Stimulated activated memory B cell treated with anti-CD40 and anti-IgM and Interleukin-4, amounts not matched to agents 10 μg/mL and 1 μg/mL and 100 μg/mL, for 72 hours (primary cell): ENCODE results near the gene VPS35L.

ENCODE experiments used
- ATAC-seq: fragments of 150-1000 bp; cut with Tn5 transposase; 2 replicates; pipeline ENCODE4 v1.10.0; 2021
- H3K27ac Mint-ChIP-seq: one replicate; pipeline ENCODE4 v1.8.0; 2022; ENCODE audit warnings: mild to moderate bottlenecking, mixed read lengths
- H3K27me3 Mint-ChIP-seq: one replicate; pipeline ENCODE4 v1.8.0; 2022; ENCODE audit warnings: mixed read lengths
- H3K36me3 Mint-ChIP-seq: one replicate; pipeline ENCODE4 v1.8.0; 2022; ENCODE audit warnings: mixed read lengths
- H3K4me1 Mint-ChIP-seq: one replicate; pipeline ENCODE4 v1.8.0; 2022; ENCODE audit warnings: mixed read lengths
- H3K4me3 Mint-ChIP-seq: one replicate; pipeline ENCODE4 v1.8.0; 2022; ENCODE audit warnings: mild to moderate bottlenecking, moderate library complexity, mixed read lengths
- H3K9me3 Mint-ChIP-seq: one replicate; pipeline ENCODE4 v1.8.0; 2022; ENCODE audit warnings: mixed read lengths

The VPS35L gene

DNA sequence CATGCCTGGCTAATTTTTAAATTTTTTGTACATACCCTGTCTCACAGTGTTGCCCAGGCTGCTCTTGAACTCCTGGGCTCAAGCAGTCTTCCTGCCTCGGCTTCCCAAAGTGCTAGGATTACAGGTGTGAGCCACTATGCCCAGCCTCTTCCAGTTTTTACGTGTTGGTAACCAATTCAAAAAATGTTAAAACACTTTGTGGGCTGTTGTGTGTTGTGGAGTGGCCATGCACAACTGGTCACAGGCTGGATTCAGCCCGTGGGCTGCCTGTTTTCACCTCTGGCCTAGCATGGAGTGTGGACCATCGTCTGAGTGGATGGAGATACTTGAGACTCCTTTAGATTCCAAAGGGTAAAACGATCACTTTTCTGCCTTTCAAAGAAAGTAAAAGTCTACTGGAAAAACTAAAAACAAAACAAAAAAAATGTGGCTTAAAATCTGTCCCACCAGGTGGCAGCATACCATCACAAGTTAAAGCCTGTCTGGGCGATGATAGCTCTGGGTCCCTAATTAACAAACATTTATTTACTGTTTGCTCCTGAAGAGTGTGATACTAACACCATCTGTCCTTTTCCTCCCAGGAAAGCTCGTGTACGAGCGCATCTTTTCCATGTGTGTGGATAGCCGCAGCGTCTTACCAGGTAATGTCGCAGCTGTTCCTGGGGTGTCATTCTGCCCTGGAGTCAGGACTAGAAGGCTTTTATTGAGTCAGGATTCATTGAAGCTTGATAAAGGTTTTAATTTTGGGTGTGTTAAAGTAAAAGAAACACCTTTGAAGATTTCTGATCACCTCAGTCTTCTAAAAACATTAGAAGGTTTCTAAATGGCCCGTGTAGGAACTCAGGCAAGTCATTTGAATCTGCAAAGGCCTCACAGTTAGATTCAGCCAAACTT, 45.8 kb downstream of the VPS35L start:
- no peaks in the 10 kb centered on the region for H3K27me3 Mint-ChIP-seq
- no peak for ATAC-seq
- peaks cover 4% of the 10 kb centered on the region for H3K9me3 Mint-ChIP-seq
- no peak overlapping the region for H3K4me3 Mint-ChIP-seq
- no peaks in the 10 kb centered on the region for H3K4me1 Mint-ChIP-seq
- H3K36me3 Mint-ChIP-seq: peaks cover 70% of the 10 kb centered on the region
- H3K27ac Mint-ChIP-seq: no peak overlapping the region

- no peak overlapping the region for H3K27ac Mint-ChIP-seq
- H3K27me3 Mint-ChIP-seq: no peaks in the 10 kb centered on the region
- no peak overlapping the region for H3K4me3 Mint-ChIP-seq
- peaks cover 75% of the 10 kb centered on the region for H3K36me3 Mint-ChIP-seq
- peaks cover 4% of the 10 kb centered on the region for H3K9me3 Mint-ChIP-seq
- no peak for ATAC-seq
- no peaks in the 10 kb centered on the region for H3K4me1 Mint-ChIP-seq
Measured at GRCh38 chr16:19604911-19605310, 49.4 kb downstream of the VPS35L start.

DNA sequence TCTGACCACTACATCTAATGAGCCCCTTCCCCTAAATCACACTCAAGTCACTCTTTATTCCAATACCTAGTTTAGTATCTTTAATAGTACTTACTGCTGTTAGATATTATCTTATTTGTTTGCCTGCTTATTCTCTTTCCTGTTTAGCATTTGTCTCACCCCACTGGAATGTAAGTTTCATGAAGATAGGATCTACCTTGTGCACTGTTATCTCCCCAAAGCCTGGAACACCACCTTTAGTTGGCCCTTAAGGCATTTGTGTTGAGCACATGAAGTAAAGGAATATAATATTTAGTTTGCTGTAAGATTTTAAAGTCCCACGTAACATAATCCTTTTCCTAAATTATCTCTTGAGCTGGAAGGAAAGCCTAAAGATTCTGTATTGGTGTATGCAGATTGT, 50.2 kb downstream of the VPS35L start:
- Mint-ChIP-seq H3K4me3 (no peak overlapping the region), H3K4me1 (no peaks in the 10 kb centered on the region), H3K27ac (no peak overlapping the region), H3K9me3 (peaks cover 4% of the 10 kb centered on the region), H3K36me3 (peaks cover 83% of the 10 kb centered on the region), H3K27me3 (no peaks in the 10 kb centered on the region)
- ATAC-seq: no peak

- H3K27ac Mint-ChIP-seq: no peak overlapping the region
- H3K36me3 Mint-ChIP-seq: peaks cover 95% of the 10 kb centered on the region
- no peaks in the 10 kb centered on the region for H3K4me1 Mint-ChIP-seq
- no peak for ATAC-seq
- no peaks in the 10 kb centered on the region for H3K27me3 Mint-ChIP-seq
- H3K4me3 Mint-ChIP-seq: no peak overlapping the region
- H3K9me3 Mint-ChIP-seq: peaks cover 4% of the 10 kb centered on the region
Measured at GRCh38 chr16:19607616-19608280, 52.2 kb downstream of the VPS35L start.

DNA sequence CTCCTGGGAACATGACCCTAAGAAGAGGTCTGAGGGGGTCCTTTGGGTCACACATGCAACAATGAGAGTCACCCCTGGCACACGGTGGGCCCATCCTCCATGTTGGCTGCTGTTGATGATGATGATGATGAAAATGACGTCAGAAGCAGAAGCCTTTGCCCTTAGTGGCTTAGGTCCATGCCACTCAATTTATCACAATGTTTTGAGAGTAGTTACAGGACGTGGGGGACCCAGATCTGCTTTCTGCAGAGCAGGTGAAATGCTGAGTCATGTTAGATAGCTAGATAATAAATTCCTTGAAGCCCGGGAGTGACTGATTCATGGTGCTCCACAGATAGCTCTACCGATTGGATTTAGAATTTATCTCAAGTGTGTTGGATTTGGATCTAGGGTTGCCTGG, 53.9 kb downstream of the VPS35L start:
- Mint-ChIP-seq H3K27ac (no peak overlapping the region), H3K36me3 (peaks cover 87% of the 10 kb centered on the region), H3K9me3 (peaks cover 4% of the 10 kb centered on the region), H3K27me3 (no peaks in the 10 kb centered on the region), H3K4me1 (no peaks in the 10 kb centered on the region), H3K4me3 (no peak overlapping the region)
- no peak for ATAC-seq

DNA sequence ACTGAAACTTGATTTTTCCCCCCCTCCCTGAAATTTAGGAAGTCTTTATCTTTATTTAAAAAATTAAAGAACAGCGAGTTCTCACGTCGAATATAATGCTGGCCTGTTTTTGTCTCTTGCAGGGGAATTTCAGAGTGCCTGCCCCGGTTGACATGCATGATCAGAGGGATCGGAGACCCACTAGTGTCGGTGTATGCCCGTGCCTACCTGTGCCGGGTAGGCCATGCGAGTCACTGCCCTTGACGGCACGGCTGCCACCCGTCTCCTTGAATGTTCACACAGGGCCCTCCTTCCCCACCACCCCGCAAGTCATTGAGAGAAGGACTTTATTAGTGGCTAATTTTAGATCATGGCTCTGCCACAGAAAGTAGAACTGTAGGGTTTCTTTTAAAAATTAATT, 54.7 kb downstream of the VPS35L start:
- Mint-ChIP-seq H3K27me3 (no peaks in the 10 kb centered on the region), H3K4me3 (no peak overlapping the region), H3K36me3 (peaks cover 87% of the 10 kb centered on the region), H3K4me1 (no peaks in the 10 kb centered on the region), H3K9me3 (peaks cover 4% of the 10 kb centered on the region), H3K27ac (no peak overlapping the region)
- ATAC-seq: no peak

- H3K4me1 Mint-ChIP-seq: no peaks in the 10 kb centered on the region
- H3K36me3 Mint-ChIP-seq: peaks cover 76% of the 10 kb centered on the region
- H3K27ac Mint-ChIP-seq: no peak overlapping the region
- H3K27me3 Mint-ChIP-seq: no peaks in the 10 kb centered on the region
- no peak for ATAC-seq
- H3K4me3 Mint-ChIP-seq: no peak overlapping the region
- no peaks in the 10 kb centered on the region for H3K9me3 Mint-ChIP-seq
Measured at GRCh38 chr16:19613834-19614233, 58.3 kb downstream of the VPS35L start.

DNA sequence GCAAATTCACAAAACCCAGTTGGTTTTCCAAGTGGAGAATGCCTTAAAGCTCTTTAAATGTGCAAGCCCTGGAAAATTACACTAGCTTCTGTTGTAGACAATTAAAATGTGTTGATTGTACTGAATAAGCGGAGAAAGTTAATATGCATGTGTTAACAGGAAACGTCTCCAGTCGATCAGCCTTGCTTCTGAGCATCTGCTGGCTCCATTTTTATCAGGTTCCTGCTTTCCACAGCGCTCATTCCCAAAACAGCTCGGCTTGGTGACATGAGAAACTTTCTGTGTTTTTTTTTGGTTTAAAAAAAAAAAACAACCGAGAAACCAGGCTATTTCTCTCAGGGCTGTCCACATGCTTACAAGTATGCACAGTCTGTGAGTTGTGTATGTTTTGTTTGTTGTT, 60.7 kb downstream of the VPS35L start:
- Mint-ChIP-seq H3K9me3 (no peaks in the 10 kb centered on the region), H3K27ac (no peak overlapping the region), H3K4me1 (no peaks in the 10 kb centered on the region), H3K4me3 (no peak overlapping the region), H3K27me3 (no peaks in the 10 kb centered on the region), H3K36me3 (peaks cover 67% of the 10 kb centered on the region)
- no peak for ATAC-seq

- Mint-ChIP-seq H3K36me3 (peaks cover 52% of the 10 kb centered on the region), H3K27ac (no peak overlapping the region)
- ATAC-seq: no peak
Measured at GRCh38 chr16:19618876-19619275, 63.4 kb downstream of the VPS35L start.

DNA sequence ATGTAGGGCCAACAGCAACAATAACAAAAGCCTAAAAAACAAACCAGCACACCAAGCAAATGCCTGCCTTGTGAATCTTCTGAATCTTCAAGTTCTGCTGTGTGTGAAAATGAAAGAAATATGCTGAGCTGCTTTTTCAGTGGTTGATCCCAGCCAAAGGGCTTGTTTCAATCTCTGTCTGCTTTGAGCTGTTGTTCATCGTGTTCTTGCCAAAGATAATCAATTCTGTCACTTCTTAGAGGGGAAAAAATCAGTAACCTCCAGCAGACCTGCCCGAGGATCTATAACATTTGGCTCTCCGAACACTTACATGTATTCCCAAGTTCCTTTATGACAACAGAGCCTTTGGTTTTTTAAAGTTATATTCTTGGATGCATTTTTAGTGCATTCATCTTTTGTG, 65.9 kb downstream of the VPS35L start:
- Mint-ChIP-seq H3K4me3 (no peak overlapping the region), H3K27ac (no peak overlapping the region), H3K36me3 (peaks cover 39% of the 10 kb centered on the region), H3K9me3 (no peaks in the 10 kb centered on the region), H3K4me1 (no peaks in the 10 kb centered on the region), H3K27me3 (no peaks in the 10 kb centered on the region)
- ATAC-seq: no peak

More at GRCh38 chr16:19618876-19619275, 63.4 kb downstream of the VPS35L start:
- Mint-ChIP-seq H3K27me3 (no peaks in the 10 kb centered on the region), H3K9me3 (no peaks in the 10 kb centered on the region), H3K4me1 (no peaks in the 10 kb centered on the region), H3K4me3 (no peak overlapping the region)

GRCh38 chr16:19625039-19625438, 69.5 kb downstream of the VPS35L start:
- no peak for ATAC-seq
- peaks cover 33% of the 10 kb centered on the region for H3K36me3 Mint-ChIP-seq
- H3K27ac Mint-ChIP-seq: no peak overlapping the region
- no peak overlapping the region for H3K4me3 Mint-ChIP-seq
- H3K27me3 Mint-ChIP-seq: no peaks in the 10 kb centered on the region
- no peaks in the 10 kb centered on the region for H3K9me3 Mint-ChIP-seq
- H3K4me1 Mint-ChIP-seq: no peaks in the 10 kb centered on the region

DNA sequence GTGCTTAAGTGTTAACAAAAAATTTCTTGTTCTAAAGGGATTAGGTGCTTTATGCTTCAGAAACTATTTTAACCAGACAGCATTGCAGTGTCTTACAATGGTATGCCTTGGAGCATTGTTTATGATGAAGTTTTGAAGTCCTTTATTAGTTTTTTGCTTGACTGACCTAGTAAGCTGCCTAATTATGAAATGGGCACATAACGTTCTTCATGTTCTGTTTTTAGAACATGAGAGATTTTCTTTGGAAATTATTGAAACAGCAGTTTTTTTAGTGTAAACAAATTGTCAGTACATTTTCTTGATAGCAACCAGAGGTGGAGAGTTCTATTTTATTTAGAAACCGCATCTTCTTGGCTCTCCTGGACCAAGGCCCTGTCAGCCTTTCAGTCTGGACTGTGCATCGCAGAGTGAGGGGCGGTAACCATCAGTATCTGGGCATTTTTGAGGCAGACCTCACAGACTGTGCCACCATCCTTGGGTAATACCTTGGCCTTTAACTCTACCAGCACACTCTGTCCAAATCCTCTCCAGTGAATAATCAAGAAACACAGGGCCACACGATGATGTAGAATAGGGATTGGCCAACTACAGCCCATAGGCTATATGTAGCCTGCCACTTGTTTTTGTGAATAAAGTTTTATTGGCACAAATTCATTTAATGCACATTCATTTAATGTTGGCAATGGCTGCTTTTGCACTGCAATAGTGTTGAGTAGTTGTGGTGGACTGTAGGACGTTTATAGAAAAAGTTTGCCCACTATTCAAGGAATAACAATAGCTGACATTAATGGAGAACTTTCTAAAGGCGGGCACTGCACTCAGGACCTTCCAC, 81.1 kb downstream of the VPS35L start:
- Mint-ChIP-seq H3K36me3 (peaks cover 53% of the 10 kb centered on the region), H3K27me3 (no peaks in the 10 kb centered on the region), H3K4me3 (no peak overlapping the region), H3K27ac (no peak overlapping the region), H3K9me3 (no peaks in the 10 kb centered on the region), H3K4me1 (no peaks in the 10 kb centered on the region)
- ATAC-seq: no peak

DNA sequence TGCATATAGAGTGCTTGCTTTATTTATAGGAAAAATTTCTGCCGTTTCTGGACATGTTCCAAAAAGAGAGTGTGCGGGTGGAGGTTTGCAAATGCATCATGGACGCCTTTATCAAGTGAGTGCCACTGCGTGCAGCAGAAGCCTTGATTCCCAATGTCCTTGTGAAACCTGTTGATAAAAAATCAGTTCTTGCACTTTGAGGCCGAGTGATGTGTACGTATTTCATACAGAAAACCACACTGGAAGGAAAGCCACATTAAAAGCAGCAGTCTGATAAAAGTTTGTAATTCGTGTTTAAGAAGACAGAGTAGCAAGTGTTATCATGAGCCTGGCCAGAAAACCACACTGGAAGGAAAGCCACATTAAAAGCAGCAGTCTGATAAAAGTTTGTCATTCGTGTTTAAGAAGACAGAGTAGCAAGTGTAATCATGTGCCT, 84.5 kb downstream of the VPS35L start:
- Mint-ChIP-seq H3K4me1 (no peaks in the 10 kb centered on the region), H3K4me3 (no peak overlapping the region), H3K9me3 (no peaks in the 10 kb centered on the region), H3K27me3 (no peaks in the 10 kb centered on the region), H3K36me3 (peaks cover 37% of the 10 kb centered on the region), H3K27ac (no peak overlapping the region)
- no peak for ATAC-seq

- ATAC-seq: no peak
- Mint-ChIP-seq H3K27me3 (no peaks in the 10 kb centered on the region), H3K4me1 (no peaks in the 10 kb centered on the region), H3K9me3 (no peaks in the 10 kb centered on the region), H3K27ac (no peak overlapping the region), H3K36me3 (peaks cover 39% of the 10 kb centered on the region), H3K4me3 (no peak overlapping the region)
Measured at GRCh38 chr16:19642501-19642900, 87.0 kb downstream of the VPS35L start.

DNA sequence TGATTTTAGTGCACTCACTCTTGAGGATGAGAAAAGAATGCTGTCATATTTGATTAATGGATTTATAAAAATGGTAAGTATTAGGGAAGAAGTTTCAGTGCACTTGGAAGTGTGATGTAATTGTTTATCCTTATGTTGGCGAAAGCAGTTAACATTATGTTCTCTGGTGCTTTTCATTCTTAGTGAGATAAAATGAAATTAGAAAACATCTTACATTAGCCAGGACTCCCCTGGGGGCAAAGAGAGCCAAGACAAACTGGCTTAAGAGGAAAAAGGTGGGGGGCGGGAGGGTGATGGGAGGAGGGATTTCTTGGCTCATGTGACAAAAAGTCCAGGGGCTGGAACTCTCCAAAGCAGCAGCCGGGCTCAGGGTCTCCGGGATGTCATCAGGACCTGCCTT, 89.4 kb downstream of the VPS35L start:
- Mint-ChIP-seq H3K27ac (no peak overlapping the region), H3K4me3 (no peak overlapping the region), H3K9me3 (no peaks in the 10 kb centered on the region), H3K27me3 (no peaks in the 10 kb centered on the region), H3K4me1 (no peaks in the 10 kb centered on the region), H3K36me3 (peaks cover 36% of the 10 kb centered on the region)
- ATAC-seq: no peak
